Keratinocyte (primary cell): Measurements from ENCODE around the gene KDM4B. TPM values are rescaled to one million over a fixed set of nuclear protein-coding genes. Genes with fewer than 3 reads are reported as not detected.

Source experiments
- DNase-seq: peaks from one replicate; pipeline ENCODE4 v3.0.0-alpha.2; 2011; ENCODE audit warnings: low read depth, missing footprints, low spot score
- FAIRE-seq: peaks from 2 replicates; lab custom pipeline; 2011; peaks lifted over from hg19 to GRCh38; lab: Jason Lieb, UNC
- H2AFZ ChIP-seq: 2 replicates; pipeline ENCODE4 v1.6.0; 2012; ENCODE audit warnings: low read length, control low read depth, inconsistent platforms; ENCODE audit not compliant: control insufficient read depth
- H3K27ac ChIP-seq: 2 replicates; pipeline ENCODE4 v1.5.1; 2011; ENCODE audit warnings: low read length; ENCODE audit not compliant: control insufficient read depth, insufficient read depth
- H3K27me3 ChIP-seq: 3 replicates; pipeline ENCODE4 v1.6.0; 2011; ENCODE audit warnings: low read length; ENCODE audit not compliant: control insufficient read depth, insufficient read depth; ENCODE audit errors: extremely low read depth
- H3K36me3 ChIP-seq, 2 experiments: 2 replicates in 1 of 2; 3 replicates in 1 of 2; pipeline ENCODE4 v1.5.1; 2011; ENCODE audit warnings: low read length in 2 of 2, mild to moderate bottlenecking in 1 of 2; ENCODE audit not compliant: control insufficient read depth in 2 of 2, insufficient read depth in 2 of 2; ENCODE audit errors: extremely low read depth in 1 of 2
- H3K4me1 ChIP-seq: 3 replicates; pipeline ENCODE4 v1.5.1; 2011; ENCODE audit warnings: low read length; ENCODE audit not compliant: control insufficient read depth, insufficient read depth; ENCODE audit errors: extremely low read depth
- H3K4me2 ChIP-seq: 3 replicates; pipeline ENCODE4 v1.6.0; 2011; ENCODE audit warnings: low read depth, low read length; ENCODE audit not compliant: control insufficient read depth, insufficient read depth; ENCODE audit errors: extremely low read depth
- H3K4me3 ChIP-seq, 3 experiments: fragments of 200-600 bp in 1 of 3; sonication (generic) in 1 of 3; 2 replicates in 2 of 3; 3 replicates in 1 of 3; pipeline ENCODE4 v1.5.1; 2011 to 2016; ENCODE audit warnings: low read length in 3 of 3, mild to moderate bottlenecking in 3 of 3, control low read depth in 2 of 3, inconsistent platforms in 1 of 3, low read depth in 1 of 3, mixed read lengths in 1 of 3, mixed run types in 1 of 3, moderate library complexity in 1 of 3; ENCODE audit not compliant: control insufficient read depth in 2 of 3, insufficient read depth in 2 of 3; ENCODE audit errors: extremely low read depth in 1 of 3
- H3K79me2 ChIP-seq: 2 replicates; pipeline ENCODE4 v1.6.0; 2012; ENCODE audit warnings: low read length; ENCODE audit not compliant: control insufficient read depth, insufficient read depth
- H3K9ac ChIP-seq: 3 replicates; pipeline ENCODE4 v1.6.0; 2011; ENCODE audit warnings: low read length; ENCODE audit not compliant: control insufficient read depth, insufficient read depth; ENCODE audit errors: extremely low read depth
- H3K9me1 ChIP-seq: 3 replicates; pipeline ENCODE4 v1.6.0; 2011; ENCODE audit warnings: low read length; ENCODE audit not compliant: control insufficient read depth, insufficient read depth; ENCODE audit errors: extremely low read depth
- H3K9me3 ChIP-seq: 2 replicates; pipeline ENCODE4 v1.5.1; 2012; ENCODE audit warnings: low read depth, low read length; ENCODE audit not compliant: control insufficient read depth
- H4K20me1 ChIP-seq: 3 replicates; pipeline ENCODE4 v1.6.0; 2011; ENCODE audit warnings: low read length; ENCODE audit not compliant: control insufficient read depth, insufficient read depth; ENCODE audit errors: extremely low read depth
- CTCF ChIP-seq, 3 experiments: IDR thresholded peaks in 1 of 3; conservative IDR thresholded peaks in 1 of 3; optimal IDR thresholded peaks in 1 of 3; 2 replicates in 2 of 3; 3 replicates in 1 of 3; pipeline versions ENCODE3 to v1.5.1; 2011; ENCODE audit warnings: low read length in 3 of 3, mild to moderate bottlenecking in 3 of 3, moderate library complexity in 2 of 3, control low read depth in 1 of 3, inconsistent platforms in 1 of 3; ENCODE audit not compliant: insufficient read depth in 2 of 3; ENCODE audit errors: extremely low read depth in 1 of 3
- EZH2 ChIP-seq: IDR thresholded peaks from one replicate; pipeline ENCODE4 v1.6.1; 2012; ENCODE audit warnings: inconsistent platforms, mild to moderate bottlenecking, low read length, moderate library complexity
- dilution Hi-C: fragments of 300-500 bp; cut with MboI; formaldehyde crosslinking; loops from one replicate; pipeline ENCODE4 v1.7.0; 2020; ENCODE audit warnings: low sequenced_read_pairs; ENCODE audit not compliant: extremely low pct_ligation_motif_present
- polyA plus RNA-seq, 5 experiments: library from polyadenylated mRNA; depleted of rRNA in 3 of 5; stranded (reverse) in 3 of 5; stranded (forward) in 1 of 5; unstranded in 1 of 5; fragments of >200 nt; gene quantifications; 1 replicate in 1 of 5; 2 replicates in 3 of 5; 3 replicates in 1 of 5; pipeline versions ENCODE4 v1.2.1 to v1.2.3, GENCODE V29; 2011 to 2012; ENCODE audit warnings: missing spikeins in 2 of 5, low read depth in 1 of 5, low replicate concordance in 1 of 5

The KDM4B gene
- polyA plus RNA-seq, 1 donor (not counting 4 experiments of a cell fraction or from before 2014, with no cell fraction given): 6.2 TPM

GRCh38 chr19:5018224-5019015, 49.5 kb downstream of the KDM4B start:
- Histone ChIP-seq H3K4me3 (no peak overlapping the region), H3K27ac (no peak overlapping the region), H3K36me3 (peaks cover 4 to 12% of the 10 kb centered on the region in 2 experiments), H2AFZ (no peak overlapping the region), H3K4me1 (peaks cover 17% of the 10 kb centered on the region), H3K27me3 (no peaks in the 10 kb centered on the region), H3K9me1 (no peaks in the 10 kb centered on the region), H3K9ac (no peak overlapping the region), H3K4me2 (no peak overlapping the region), H3K79me2 (peaks cover 32% of the 10 kb centered on the region), H3K9me3 (no peaks in the 10 kb centered on the region), H4K20me1 (no peaks in the 10 kb centered on the region)
- dilution Hi-C loops: no loop called here
- no peak for DNase-seq
- no peak for FAIRE-seq
- TF ChIP-seq CTCF (optimal IDR thresholded peaks at IDR 0.05 in 1 of 3, IDR thresholded peaks at IDR 0.05 in 1 of 3, conservative IDR thresholded peaks at IDR 0.05 in 1 of 3; ENCODE audit: extremely low read depth in 1 of 3, insufficient read depth in 2 of 3, low read length in 3 of 3) (no peak), EZH2 (no peak)

GRCh38 chr19:5020368-5020767, 51.5 kb downstream of the KDM4B start:
- Histone ChIP-seq H3K4me1 (peaks cover 17% of the 10 kb centered on the region), H3K36me3 (peaks cover 4 to 13% of the 10 kb centered on the region in 2 experiments), H2AFZ (no peak overlapping the region), H3K4me2 (no peak overlapping the region), H3K27ac (no peak overlapping the region), H3K4me3 (no peak overlapping the region), H4K20me1 (peaks cover 3% of the 10 kb centered on the region), H3K79me2 (peaks cover 39% of the 10 kb centered on the region), H3K9me1 (no peaks in the 10 kb centered on the region), H3K9ac (no peak overlapping the region), H3K9me3 (no peaks in the 10 kb centered on the region), H3K27me3 (no peaks in the 10 kb centered on the region)
- DNase-seq: no peak
- FAIRE-seq: no peak
- dilution Hi-C loops: no loop called here
- no peak for TF ChIP-seq CTCF (optimal IDR thresholded peaks at IDR 0.05 in 1 of 3, IDR thresholded peaks at IDR 0.05 in 1 of 3, conservative IDR thresholded peaks at IDR 0.05 in 1 of 3; ENCODE audit: extremely low read depth in 1 of 3, insufficient read depth in 2 of 3, low read length in 3 of 3)
- TF ChIP-seq EZH2: no peak
